ENCODE data around the gene TLCD5.

GRCh38 chr11:120317689-120318480 lies 7.2 kb upstream of the TLCD5 start:
- TF ChIP-seq ZNF274 (IDR thresholded peaks at IDR 0.05; ENCODE audit: low read depth, low read length) (no peak), YY1 (IDR thresholded peaks at IDR 0.05; ENCODE audit: insufficient read depth, insufficient read length) (no peak)

All from NT2/D1 (cell line).